GM23248 (cell line): ENCODE results near the gene USP9X. TPM values are rescaled to one million over a fixed set of nuclear protein-coding genes. Genes with fewer than 3 reads are reported as not detected.
"Not testable (repeated sequence)": the region's sequence is repeated elsewhere in the genome, so short reads cannot be mapped to it uniquely, and the experiment has no call there.

ENCODE experiments used
- DNase-seq: peaks from one replicate; pipeline ENCODE4 v3.0.0-alpha.2; 2015
- H2AFZ ChIP-seq: fragments of 200-600 bp; sonication (generic); 2 replicates; pipeline ENCODE4 v1.6.1; 2016; ENCODE audit warnings: antibody characterized with exemption
- H3F3A ChIP-seq: fragments of 200-600 bp; sonication (generic); 2 replicates; pipeline ENCODE4 v1.6.1; 2016; ENCODE audit warnings: mild to moderate bottlenecking, antibody characterized with exemption, mixed run types; ENCODE audit not compliant: insufficient read depth
- H3K27ac ChIP-seq: fragments of 200-600 bp; sonication (generic); 2 replicates; pipeline ENCODE4 v1.5.1; 2016; ENCODE audit warnings: mild to moderate bottlenecking
- H3K27me3 ChIP-seq: fragments of 200-600 bp; sonication (generic); replicated peaks from 2 replicates; pipeline ENCODE4 v1.6.1; 2016; ENCODE audit warnings: mild to moderate bottlenecking; ENCODE audit not compliant: insufficient read depth
- H3K36me3 ChIP-seq: fragments of 200-600 bp; sonication (generic); 2 replicates; pipeline ENCODE4 v1.6.1; 2016; ENCODE audit warnings: low read depth, mild to moderate bottlenecking
- H3K4me1 ChIP-seq: fragments of 200-600 bp; sonication (generic); 2 replicates; pipeline ENCODE4 v1.6.1; 2016; ENCODE audit warnings: mild to moderate bottlenecking; ENCODE audit not compliant: insufficient read depth
- H3K4me2 ChIP-seq: fragments of 200-600 bp; sonication (generic); one replicate; pipeline ENCODE4 v1.6.1; 2016; ENCODE audit warnings: mild to moderate bottlenecking; ENCODE audit not compliant: unreplicated experiment
- H3K4me3 ChIP-seq: fragments of 200-600 bp; sonication (generic); 2 replicates; pipeline ENCODE4 v1.5.1; 2016; ENCODE audit warnings: mild to moderate bottlenecking
- H3K79me2 ChIP-seq: fragments of 200-600 bp; sonication (generic); 2 replicates; pipeline ENCODE4 v1.6.1; 2016; ENCODE audit warnings: mild to moderate bottlenecking; ENCODE audit not compliant: insufficient read depth
- H3K9ac ChIP-seq: fragments of 200-600 bp; sonication (generic); 2 replicates; pipeline ENCODE4 v1.6.1; 2016; ENCODE audit warnings: mild to moderate bottlenecking
- H3K9me2 ChIP-seq: fragments of 200-600 bp; sonication (generic); 2 replicates; pipeline ENCODE4 v1.6.1; 2016; ENCODE audit warnings: mixed run types, mild to moderate bottlenecking, moderate library complexity; ENCODE audit not compliant: insufficient read depth
- H3K9me3 ChIP-seq: fragments of 200-600 bp; sonication (generic); one replicate; pipeline ENCODE4 v1.6.1; 2017; ENCODE audit warnings: low read depth
- H4K20me1 ChIP-seq: fragments of 200-600 bp; sonication (generic); 2 replicates; pipeline ENCODE4 v1.6.0; 2016; ENCODE audit not compliant: insufficient read depth
- EZH2 ChIP-seq: fragments of 200-600 bp; sonication (generic); IDR thresholded peaks from 2 replicates; pipeline ENCODE4 v1.6.1; 2018; ENCODE audit warnings: antibody characterized with exemption, mild to moderate bottlenecking; ENCODE audit not compliant: insufficient read depth, poor library complexity, severe bottlenecking
- EZH2phosphoT487 ChIP-seq: fragments of 200-600 bp; sonication (generic); IDR thresholded peaks from 2 replicates; pipeline ENCODE4 v1.6.1; 2018; ENCODE audit warnings: antibody characterized with exemption, moderate library complexity, mild to moderate bottlenecking, low read depth; ENCODE audit not compliant: insufficient read depth
- WGBS, 2 experiments: methylation state at CpG; one replicate each; pipeline ENCODE4 v1.1.6; 2015 to 2017; ENCODE audit warnings: low lambda C conversion rate in 2 of 2, low coverage in 1 of 2; ENCODE audit errors: missing lambda C conversion rate in 2 of 2; 5-methylcytosine and 5-hydroxymethylcytosine counted together
- in situ Hi-C: fragments of 300-500 bp; cut with MboI; formaldehyde crosslinking; loops from 2 replicates; pipeline ENCODE4 v1.15.0; 2020
- polyA plus RNA-seq: library from polyadenylated mRNA; unstranded; fragments of >200 nt; fragmentation: Nextera tagmentation; extraction: Ambion mirVana; gene quantifications from 2 replicates; pipeline ENCODE4 v1.2.1, GENCODE V29; 2016
- total RNA-seq: library from RNA; depleted of rRNA; stranded (reverse); fragments of >200 nt; shearing (Covaris generic); gene quantifications from 2 replicates; pipeline ENCODE4 v1.2.3, GENCODE V29; 2014

USP9X gene
- total and polyA plus RNA-seq, 2 experiments from 2014 or later = 23.9 to 72.3 TPM

DNA sequence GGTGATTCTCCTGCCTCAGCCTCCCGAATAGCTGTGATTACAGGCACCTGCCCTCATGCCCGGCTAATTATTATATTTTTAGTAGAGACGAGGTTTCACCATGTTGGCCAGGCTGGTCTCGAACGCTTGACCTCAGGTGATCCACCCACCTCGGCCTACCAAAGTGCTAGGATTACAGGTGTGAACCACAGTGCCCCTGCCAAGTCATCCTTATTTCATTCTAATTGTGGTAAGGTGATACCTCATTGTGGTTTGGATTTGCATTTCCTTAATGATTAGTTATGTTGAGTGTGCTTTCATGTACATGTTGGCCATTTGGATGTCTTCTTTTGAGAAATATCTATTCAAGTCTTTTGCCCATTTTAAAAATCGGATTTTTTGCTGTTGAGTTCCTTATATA lies 93.0 kb downstream of the USP9X start:
- no peaks in the 10 kb centered on the region for H3K4me1 ChIP-seq
- peaks cover 52% of the 10 kb centered on the region for H3K79me2 ChIP-seq
- no peak for DNase-seq
- H4K20me1 ChIP-seq = no peaks in the 10 kb centered on the region
- no peak overlapping the region for H3K4me3 ChIP-seq
- in situ Hi-C loops = no loop called here
- H3K9ac ChIP-seq = no peak overlapping the region
- no peaks in the 10 kb centered on the region for H3K36me3 ChIP-seq
- no peak overlapping the region for H3K4me2 ChIP-seq
- TF ChIP-seq EZH2 (no peak), EZH2phosphoT487 (no peak)
- no peaks in the 10 kb centered on the region for H3K9me3 ChIP-seq
- H3F3A ChIP-seq = peaks cover 5% of the 10 kb centered on the region; the same call in 1 of the 2 replicates
- 98 to 99% methylated on average over 6 to 7 of the region's 7 CpGs for WGBS, 2 experiments
- no peaks in the 10 kb centered on the region for H3K9me2 ChIP-seq
- no peak overlapping the region for H3K27ac ChIP-seq
- no peaks in the 10 kb centered on the region for H3K27me3 ChIP-seq
- H2AFZ ChIP-seq = no peak overlapping the region

DNA sequence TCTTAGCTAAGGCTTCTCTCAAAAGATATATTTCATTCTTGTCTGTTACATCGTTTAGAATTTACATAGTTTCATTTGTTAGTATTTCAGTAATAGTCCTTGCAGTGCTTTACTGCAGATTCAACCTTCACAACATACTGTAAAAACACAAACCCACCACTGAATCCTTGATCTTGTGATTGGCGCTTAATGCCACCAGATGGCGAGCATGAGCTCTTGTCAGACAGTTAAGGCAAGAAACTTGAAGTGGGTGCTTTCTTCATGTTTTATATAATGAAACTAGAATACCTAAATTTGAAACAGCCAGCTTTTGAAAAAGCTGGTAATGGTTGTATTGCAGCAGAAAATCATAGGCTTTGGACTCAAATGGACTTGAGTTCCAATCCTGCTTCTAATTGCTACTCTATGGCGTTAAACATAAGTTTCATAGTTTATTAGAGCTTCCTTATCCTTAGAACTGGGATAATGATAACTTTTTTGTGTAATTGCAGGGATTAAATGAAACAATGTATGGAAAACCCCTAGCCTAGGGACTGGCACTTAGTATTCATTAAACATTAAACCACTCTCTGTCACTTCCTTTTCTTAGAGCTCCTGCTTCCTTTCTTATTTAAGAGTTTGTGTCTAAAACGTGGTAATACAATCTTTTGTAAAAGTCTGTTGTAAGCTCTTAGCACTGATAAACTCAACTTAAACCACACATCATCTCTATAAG lies 95.1 kb downstream of the USP9X start:
- H3K4me3 ChIP-seq = no peak overlapping the region
- H3K4me2 ChIP-seq = no peak overlapping the region
- H4K20me1 ChIP-seq = no peaks in the 10 kb centered on the region
- H3K27me3 ChIP-seq = no peaks in the 10 kb centered on the region
- no peak overlapping the region for H2AFZ ChIP-seq
- H3K9ac ChIP-seq = no peak overlapping the region
- no peak overlapping the region for H3K27ac ChIP-seq
- WGBS, 2 experiments = 47 to 48% methylated on average over 5 of the region's 5 CpGs
- no peaks in the 10 kb centered on the region; the same call in 1 of the 2 replicates for H3K36me3 ChIP-seq
- no peaks in the 10 kb centered on the region for H3K9me2 ChIP-seq
- no peaks in the 10 kb centered on the region for H3K4me1 ChIP-seq
- no peak for TF ChIP-seq EZH2phosphoT487
- no peak for TF ChIP-seq EZH2
- in situ Hi-C loops = no loop called here
- peak; percentile 61 for DNase-seq
- peaks cover 5% of the 10 kb centered on the region; the same call in 1 of the 2 replicates for H3F3A ChIP-seq
- peaks cover 71% of the 10 kb centered on the region for H3K79me2 ChIP-seq
- no peaks in the 10 kb centered on the region for H3K9me3 ChIP-seq

DNA sequence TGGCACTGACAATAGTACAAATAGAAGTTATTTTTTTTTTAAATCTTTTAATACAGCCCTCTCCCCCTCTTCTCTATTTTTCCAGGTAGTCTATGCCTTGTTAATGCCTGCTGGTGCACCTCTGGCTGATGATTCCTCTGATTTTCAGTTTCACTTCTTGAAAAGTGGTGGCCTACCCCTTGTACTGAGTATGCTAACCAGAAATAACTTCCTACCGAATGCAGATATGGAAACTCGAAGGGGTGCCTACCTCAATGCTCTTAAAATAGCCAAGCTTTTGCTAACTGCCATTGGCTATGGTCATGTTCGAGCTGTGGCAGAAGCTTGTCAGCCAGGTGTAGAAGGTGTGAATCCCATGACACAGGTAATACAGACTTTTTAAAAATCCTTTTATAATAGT lies 99.1 kb downstream of the USP9X start:
- H3K9ac ChIP-seq = no peak overlapping the region
- H3K9me2 ChIP-seq = no peaks in the 10 kb centered on the region
- no peak overlapping the region for H3K4me2 ChIP-seq
- in situ Hi-C loops = no loop called here
- H3K4me1 ChIP-seq = no peaks in the 10 kb centered on the region
- TF ChIP-seq EZH2 (no peak), EZH2phosphoT487 (no peak)
- H3K9me3 ChIP-seq = no peaks in the 10 kb centered on the region
- H3F3A ChIP-seq = no peaks in the 10 kb centered on the region
- H2AFZ ChIP-seq = no peak overlapping the region
- no peaks in the 10 kb centered on the region for H3K27me3 ChIP-seq
- DNase-seq = no peak
- peaks cover 51% of the 10 kb centered on the region for H3K79me2 ChIP-seq
- H4K20me1 ChIP-seq = no peaks in the 10 kb centered on the region
- no peak overlapping the region for H3K4me3 ChIP-seq
- peaks cover under 1% of the 10 kb centered on the region; the same call in 1 of the 2 replicates for H3K36me3 ChIP-seq
- H3K27ac ChIP-seq = no peak overlapping the region
- WGBS, 2 experiments = 92 to 100% methylated on average over 3 of the region's 3 CpGs

DNA sequence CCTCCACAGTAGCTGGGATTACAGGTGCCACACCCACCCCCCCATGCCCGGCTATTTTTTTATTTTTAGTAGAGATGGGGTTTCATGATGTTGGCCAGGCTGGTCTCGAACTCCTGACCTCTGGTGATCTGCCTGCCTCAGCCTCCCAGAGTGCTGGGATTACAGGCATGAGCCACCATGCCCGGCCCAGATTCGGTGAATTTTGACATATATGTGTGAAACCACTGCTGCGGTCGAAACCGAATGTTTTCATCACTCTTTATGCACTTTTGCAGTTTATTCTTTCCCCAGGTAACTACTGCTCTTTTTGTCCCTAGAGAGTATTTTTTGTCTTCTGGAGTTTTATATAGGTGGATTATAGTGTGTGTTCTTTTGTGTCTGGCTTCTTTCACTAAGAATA lies 101.7 kb downstream of the USP9X start:
- H3K9me3 ChIP-seq, H3K4me2 ChIP-seq, H3K4me1 ChIP-seq, H3F3A ChIP-seq, H3K9me2 ChIP-seq, H3K36me3 ChIP-seq, H3K9ac ChIP-seq, H3K27ac ChIP-seq, H4K20me1 ChIP-seq, H3K27me3 ChIP-seq, in situ Hi-C loops, DNase-seq, H2AFZ ChIP-seq, H3K4me3 ChIP-seq: not testable (repeated sequence)
- 88 to 90% methylated on average over 6 to 7 of the region's 7 CpGs for WGBS, 2 experiments
- H3K79me2 ChIP-seq = peaks cover 44% of the 10 kb centered on the region; the same call in 1 of the 2 replicates

DNA sequence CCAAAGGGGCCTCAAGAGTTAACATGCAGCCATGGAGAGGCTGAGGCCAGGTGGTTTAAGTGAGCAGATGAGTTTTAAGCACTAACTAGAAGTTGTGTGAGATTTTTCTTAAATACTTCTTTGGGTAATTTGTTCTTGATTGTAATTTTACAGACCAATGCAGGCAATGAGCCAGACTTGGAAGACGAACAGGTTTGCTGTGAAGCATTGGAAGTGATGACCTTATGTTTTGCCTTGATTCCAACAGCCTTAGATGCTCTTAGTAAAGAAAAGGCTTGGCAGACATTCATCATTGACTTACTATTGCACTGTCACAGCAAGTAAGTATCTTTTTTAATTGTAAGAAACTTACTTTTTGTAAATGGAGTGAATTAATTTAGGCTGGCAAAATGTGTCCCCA lies 103.9 kb downstream of the USP9X start:
- Histone ChIP-seq H3K4me3 (no peak overlapping the region), H2AFZ (no peak overlapping the region), H3K4me1 (no peaks in the 10 kb centered on the region), H3K79me2 (peaks cover 31% of the 10 kb centered on the region; the same call in 1 of the 2 replicates), H3F3A (no peaks in the 10 kb centered on the region), H3K27ac (no peak overlapping the region), H4K20me1 (no peaks in the 10 kb centered on the region; the same call in 1 of the 2 replicates), H3K4me2 (no peak overlapping the region), H3K27me3 (no peaks in the 10 kb centered on the region), H3K36me3 (peaks cover 8% of the 10 kb centered on the region; the same call in 1 of the 2 replicates), H3K9me2 (no peaks in the 10 kb centered on the region), H3K9me3 (no peaks in the 10 kb centered on the region), H3K9ac (no peak overlapping the region)
- TF ChIP-seq EZH2phosphoT487 (no peak), EZH2 (no peak)
- no peak for DNase-seq
- whole genome bisulfite sequencing, 2 experiments = 23% methylated on average over 1 of the region's 1 CpG; no CpG with 5 or more reads in 1 of the 2 experiments
- in situ Hi-C loops = no loop called here
